Right ventricle myocardium inferior (tissue), 1 donor: ENCODE data around the gene RAB44. TPM values are rescaled to one million over a fixed set of nuclear protein-coding genes. Genes with fewer than 3 reads are reported as not detected.
A peak's percentile ranks its signal among the peaks of the same experiment; 100 is the strongest.

Experiments
- ATAC-seq: fragments of 200-7000 bp; cut with Tn5 transposase; one replicate; pipeline ENCODE4 v1.9.1; 2020; ENCODE audit warnings: mild to moderate bottlenecking, moderate library complexity
- DNase-seq: peaks from one replicate; pipeline ENCODE4 v3.0.0; 2021; ENCODE audit errors: missing footprints
- intact Hi-C: fragments of 100-400 bp; cut with DNase I; formaldehyde crosslinking; loops from one replicate; pipeline ENCODE4 v1.11.0; 2022
- total RNA-seq: library from RNA; stranded (reverse); fragmentation: NEBNext Ultra II Directional; extraction: Animal tissue kit (Norgen Biotek cat#: 25700); gene quantifications from one replicate; pipeline ENCODE4 v1.2.1, GENCODE V29; 2021
- donor health status: DM: no; HTN: yes; CAD: no; lungs with severe emphysema.

The RAB44 gene
- total RNA-seq, 1 donor from 2014 or later: 0.08 TPM

- intact Hi-C loops: loop anchor here (5.0 kb wide), 2 partner anchors 137 to 242 kb away; partner anchors contain the start of genes KCTD20, PXT1 and STK38
- ATAC-seq: no peak
- DNase-seq: no peak
Measured at GRCh38 chr6:36684447-36684812, 13.2 kb upstream of the RAB44 start.

- no peak for DNase-seq
- ATAC-seq: no peak
- intact Hi-C loops: loop anchor here (5.0 kb wide), 1 partner anchor 72 kb away; no protein-coding TSS in a partner anchor
Measured at GRCh38 chr6:36685166-36685924, 12.3 kb upstream of the RAB44 start.

GRCh38 chr6:36685926-36686667 lies 11.5 kb upstream of the RAB44 start:
- intact Hi-C loops: loop anchor here (5.0 kb wide), 1 partner anchor 71 kb away; no protein-coding TSS in a partner anchor
- DNase-seq (peak; percentile 78), ATAC-seq (peak; percentile 39)

GRCh38 chr6:36686668-36687513 lies 10.7 kb upstream of the RAB44 start:
- ATAC-seq: no peak
- DNase-seq: no peak
- intact Hi-C loops: loop anchor here (5.0 kb wide), 1 partner anchor 70 kb away; no protein-coding TSS in a partner anchor

GRCh38 chr6:36688063-36688738 lies 9.4 kb upstream of the RAB44 start:
- intact Hi-C loops: loop anchor here (5.0 kb wide), 1 partner anchor 69 kb away; no protein-coding TSS in a partner anchor
- ATAC-seq (no peak), DNase-seq (no peak)

- ATAC-seq: no peak
- intact Hi-C loops: loop anchor here (5.0 kb wide), 1 partner anchor 69 kb away; no protein-coding TSS in a partner anchor
- no peak for DNase-seq
Measured at GRCh38 chr6:36688739-36689075, 8.9 kb upstream of the RAB44 start.

- intact Hi-C loops: no loop called here
- ATAC-seq (no peak), DNase-seq (no peak)
Measured at GRCh38 chr6:36691011-36691410, 6.6 kb upstream of the RAB44 start.

- no peak for DNase-seq
- no peak for ATAC-seq
- intact Hi-C loops: no loop called here
Measured at GRCh38 chr6:36691612-36692011, 6.0 kb upstream of the RAB44 start.

- ATAC-seq: peak; percentile 43
Measured at GRCh38 chr6:36692220-36692619, 5.4 kb upstream of the RAB44 start.

GRCh38 chr6:36692861-36693702 lies 4.5 kb upstream of the RAB44 start:
- intact Hi-C loops: no loop called here
- DNase-seq (peak; percentile 69), ATAC-seq (peak; percentile 81)

More at GRCh38 chr6:36692220-36692619, 5.4 kb upstream of the RAB44 start:
- intact Hi-C loops: no loop called here
- DNase-seq: peak; percentile 74

GRCh38 chr6:36694616-36695015 lies 3.0 kb upstream of the RAB44 start:
- intact Hi-C loops: no loop called here
- ATAC-seq: no peak
- DNase-seq: no peak

- intact Hi-C loops: no loop called here
- no peak for ATAC-seq
- DNase-seq: no peak
Measured at GRCh38 chr6:36695414-36695813, 2.2 kb upstream of the RAB44 start.

GRCh38 chr6:36698196-36698595 lies 570 bp downstream of the RAB44 start:
- ATAC-seq (no peak), DNase-seq (no peak)
- intact Hi-C loops: no loop called here

GRCh38 chr6:36698871-36699271 lies 1.2 kb downstream of the RAB44 start:
- DNase-seq (no peak), ATAC-seq (no peak)
- intact Hi-C loops: no loop called here

GRCh38 chr6:36699348-36699747 lies 1.7 kb downstream of the RAB44 start:
- ATAC-seq: no peak
- DNase-seq: no peak

GRCh38 chr6:36700071-36700812 lies 2.6 kb downstream of the RAB44 start:
- DNase-seq (no peak), ATAC-seq (no peak)
- intact Hi-C loops: no loop called here

More at GRCh38 chr6:36699348-36699747, 1.7 kb downstream of the RAB44 start:
- intact Hi-C loops: no loop called here

- DNase-seq (no peak), ATAC-seq (no peak)
- intact Hi-C loops: no loop called here
Measured at GRCh38 chr6:36700831-36701230, 3.2 kb downstream of the RAB44 start.
